HG03103 (cell line): ENCODE data around the gene KRT7.
"Not testable (repeated sequence)": the region's sequence is repeated elsewhere in the genome, so short reads cannot be mapped to it uniquely, and the experiment has no call there.

ENCODE experiments used
- ATAC-seq: cut with Tn5 transposase; IDR thresholded peaks from one replicate; pipeline ENCODE4 v1.9.1; 2021; ENCODE audit warnings: low read depth; ENCODE audit not compliant: unreplicated experiment

The KRT7 gene

DNA sequence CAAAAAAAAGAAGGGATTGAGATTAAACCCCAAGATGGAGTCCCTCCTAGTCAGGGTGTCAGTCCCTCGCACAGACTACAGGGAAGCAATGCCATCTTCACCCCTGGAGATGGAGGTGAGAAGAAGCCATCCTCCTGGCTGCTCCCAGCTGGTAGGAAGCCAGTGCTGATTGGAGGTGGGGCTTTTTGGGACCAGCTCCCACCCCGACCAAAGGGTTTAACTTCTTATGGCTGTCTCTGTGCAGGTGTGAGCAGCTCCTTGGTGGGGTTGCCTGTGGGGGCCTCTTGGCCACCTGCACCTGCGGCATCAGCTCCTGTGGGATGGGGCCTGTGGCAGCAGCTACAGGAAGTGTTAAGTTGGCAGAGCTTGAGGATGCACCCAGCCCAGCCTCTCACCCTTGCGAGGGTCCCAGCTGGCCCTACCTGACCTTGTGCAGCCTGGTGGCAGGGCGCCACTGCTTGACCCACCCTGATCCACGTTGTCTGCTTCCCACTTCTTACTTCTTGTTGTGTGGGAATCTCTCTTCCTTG lies 37.6 kb downstream of the KRT7 start:
- ATAC-seq, result no peak

DNA sequence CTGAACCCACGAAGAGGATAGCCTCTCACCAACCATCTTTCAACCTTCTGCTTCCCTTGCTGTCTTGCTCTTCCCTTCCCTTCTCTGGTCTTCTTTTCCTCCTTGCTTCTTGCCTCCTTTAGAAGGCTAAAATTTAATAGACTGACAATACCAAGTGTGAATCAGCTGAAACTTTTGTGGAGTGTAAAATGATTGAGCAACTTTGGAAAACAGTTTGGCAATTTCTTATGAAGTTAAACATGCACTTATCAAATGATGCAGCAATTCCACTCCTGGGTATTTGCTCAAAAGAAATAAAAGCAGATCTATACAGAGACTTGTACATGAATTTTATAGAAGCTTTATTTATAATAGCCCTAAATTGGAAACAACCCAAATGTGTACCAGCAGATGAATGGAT lies 38.1 kb downstream of the KRT7 start:
- ATAC-seq, result no peak

DNA sequence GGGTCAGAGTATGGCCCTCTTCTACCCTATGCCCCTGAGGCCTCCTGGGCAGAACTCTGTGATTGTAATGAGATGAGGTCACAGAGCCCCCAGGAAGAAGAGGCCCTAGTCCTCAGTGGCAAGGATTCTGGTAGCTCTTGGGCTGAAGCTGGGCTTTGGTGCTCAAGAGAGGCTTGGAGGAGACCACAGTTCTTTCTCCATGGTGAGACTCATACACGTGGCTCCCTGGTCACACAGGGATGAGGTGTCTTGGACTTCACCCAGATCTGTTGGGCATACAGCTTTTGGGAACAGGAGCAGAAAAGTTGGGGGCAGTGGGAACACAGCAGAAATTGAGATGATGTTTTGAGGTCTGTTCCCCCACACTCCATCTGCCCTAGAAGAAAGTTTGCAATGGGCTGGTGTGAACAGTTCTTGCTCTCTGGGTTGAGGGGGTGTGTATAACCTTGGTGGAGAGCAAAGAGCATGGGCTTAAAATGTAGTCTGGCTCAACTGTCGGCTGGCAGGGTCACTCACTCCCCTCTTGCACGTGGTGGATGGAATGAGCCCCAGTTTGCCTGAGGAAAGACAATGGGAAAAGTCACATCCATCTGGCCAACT lies 41.6 kb downstream of the KRT7 start, which contains the start of gene KRT86:
Gene KRT86 (plus strand): TSS at position 125 of the 600 bp plus-strand sequence. CDS start 27,272 bp downstream, outside the sequence.
- ATAC-seq, result no peak

DNA sequence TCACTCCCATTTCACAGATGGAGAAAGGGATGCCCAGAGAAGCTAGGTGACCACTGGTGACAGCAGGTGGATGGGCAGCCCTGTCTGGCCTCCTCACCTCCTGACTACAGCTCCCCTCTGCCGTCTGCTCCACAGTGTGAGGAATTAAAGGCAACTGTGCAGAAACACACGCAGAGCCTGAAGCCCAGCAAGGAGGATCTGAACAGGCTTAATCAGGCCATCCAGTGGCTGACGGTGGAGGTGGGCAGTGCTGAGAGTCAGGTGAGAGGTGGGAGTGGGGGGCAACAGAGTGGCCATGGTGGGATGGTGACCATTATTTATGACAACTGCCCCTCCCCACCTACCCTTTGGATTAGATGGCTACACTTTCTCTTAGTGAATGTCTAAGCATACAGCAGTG lies 42.6 kb downstream of the KRT7 start:
- ATAC-seq, result no peak

DNA sequence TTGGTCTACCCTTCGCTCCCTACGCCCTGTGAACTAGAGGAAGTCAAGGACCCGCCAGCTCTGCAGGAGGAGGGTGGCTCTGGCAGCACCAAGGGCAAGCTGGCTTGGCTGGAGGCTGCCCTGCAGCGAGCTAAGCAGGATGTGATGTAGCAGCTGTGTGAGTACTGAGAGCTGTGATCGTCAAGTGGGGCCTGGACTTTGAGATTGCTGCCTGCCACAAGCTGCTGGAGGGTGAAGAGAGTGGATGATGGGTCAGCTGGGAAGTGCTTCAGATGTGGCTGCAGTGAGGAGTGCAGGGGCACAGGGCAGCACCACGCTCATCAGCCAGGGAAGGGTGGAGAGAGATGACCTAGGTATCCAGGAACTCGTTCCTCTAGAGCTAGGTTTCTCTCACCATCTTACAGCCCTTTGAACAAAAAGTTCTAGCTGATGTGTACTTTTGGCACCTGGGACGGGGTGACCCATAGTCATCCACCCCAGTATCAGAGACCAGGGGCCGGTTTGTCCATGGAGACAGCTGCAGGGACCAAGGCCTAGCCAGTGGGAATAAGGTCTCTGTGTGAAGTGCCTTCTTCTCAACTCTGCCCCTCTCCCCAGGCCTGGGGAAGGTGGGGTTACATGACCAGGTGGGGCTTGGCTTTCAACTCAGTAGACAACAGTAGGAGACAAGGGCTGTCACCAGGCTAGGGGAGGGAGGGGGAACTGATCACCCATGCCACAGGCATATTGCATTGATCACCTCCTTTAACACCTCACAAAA lies 44.6 kb downstream of the KRT7 start:
- no peak for ATAC-seq

DNA sequence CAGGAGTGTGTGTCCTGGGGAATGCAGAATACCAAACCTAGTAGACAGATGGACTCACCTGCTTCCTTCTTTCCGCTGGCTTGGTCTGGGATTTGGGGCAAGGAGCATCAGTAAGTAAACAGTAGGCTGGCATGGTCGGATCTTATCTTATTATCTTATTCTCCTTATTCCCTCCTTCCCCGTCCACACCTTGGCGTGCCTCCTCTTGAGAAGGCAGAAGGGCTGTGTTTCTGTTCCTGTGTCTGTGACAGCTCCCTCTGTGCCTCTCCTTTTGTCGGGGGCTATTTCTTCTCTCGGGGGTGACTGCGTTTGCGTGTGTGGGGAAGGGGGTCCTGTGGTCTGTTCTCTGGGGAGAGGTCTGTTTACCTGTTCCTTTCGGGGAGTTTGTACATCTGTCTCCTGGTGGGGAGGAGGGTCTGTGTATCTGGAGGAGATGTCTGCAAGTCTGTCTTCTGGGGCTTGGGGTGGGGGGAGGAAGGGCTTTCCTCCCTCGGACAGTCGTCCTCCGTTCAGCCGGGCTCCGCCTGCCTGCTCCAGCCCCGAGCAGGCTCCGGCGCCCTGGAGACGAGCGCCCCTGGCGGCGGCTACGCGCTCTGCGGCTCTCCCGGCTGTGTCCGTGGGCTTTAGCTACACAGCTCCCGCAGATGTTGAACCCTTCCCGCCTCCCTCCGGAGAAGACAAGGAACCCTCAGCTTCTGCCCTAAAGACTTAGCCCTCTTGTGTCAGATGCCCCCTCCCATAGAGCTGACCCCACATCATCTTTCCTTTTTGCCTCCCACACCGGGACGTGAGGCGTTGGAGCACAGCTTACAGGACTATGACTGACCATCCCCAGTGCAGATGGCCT lies 45.8 kb downstream of the KRT7 start:
- ATAC-seq, result no peak

DNA sequence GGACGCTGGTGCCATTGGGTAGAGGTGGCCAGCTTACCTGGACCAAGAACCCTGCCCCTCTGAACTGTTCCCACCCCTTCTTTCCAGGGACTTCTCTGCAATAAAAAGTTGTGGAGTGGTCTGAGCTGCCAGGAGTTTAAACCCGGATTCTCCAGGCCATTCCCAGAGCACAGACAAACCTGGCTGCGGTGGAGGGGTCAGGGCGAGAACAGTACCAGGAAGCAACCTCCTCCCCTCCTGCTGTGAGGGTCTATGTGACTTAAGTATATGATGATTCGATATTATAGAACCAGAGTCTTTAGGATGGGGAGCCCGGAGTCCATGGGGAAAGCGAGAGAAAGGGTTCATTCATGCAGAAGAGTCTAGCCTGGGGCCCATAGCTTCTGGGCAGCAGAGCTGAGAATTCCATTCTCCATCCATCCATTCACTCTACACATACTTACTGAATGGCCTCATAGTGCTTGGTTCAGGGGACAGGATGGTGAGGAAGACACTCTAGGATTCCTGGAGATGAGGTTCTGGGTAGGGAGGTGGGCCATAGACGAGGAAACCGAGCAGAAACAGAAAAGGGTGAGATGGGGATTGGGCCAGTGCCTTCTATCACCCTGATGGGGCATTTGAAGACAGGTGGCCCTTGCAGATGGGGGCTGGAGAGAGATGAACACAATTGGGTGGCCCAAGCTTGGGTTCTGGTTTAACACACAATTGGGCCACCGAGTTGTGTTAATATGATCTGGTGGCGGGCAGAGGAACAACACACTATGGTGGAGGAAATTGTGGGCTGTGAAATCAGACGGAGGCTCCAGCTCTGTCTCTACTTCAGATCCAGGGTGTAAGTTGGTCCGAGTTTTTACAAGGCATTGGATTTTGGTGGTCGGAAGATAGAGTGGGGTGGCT lies 46.6 kb downstream of the KRT7 start:
- ATAC-seq, result no peak

DNA sequence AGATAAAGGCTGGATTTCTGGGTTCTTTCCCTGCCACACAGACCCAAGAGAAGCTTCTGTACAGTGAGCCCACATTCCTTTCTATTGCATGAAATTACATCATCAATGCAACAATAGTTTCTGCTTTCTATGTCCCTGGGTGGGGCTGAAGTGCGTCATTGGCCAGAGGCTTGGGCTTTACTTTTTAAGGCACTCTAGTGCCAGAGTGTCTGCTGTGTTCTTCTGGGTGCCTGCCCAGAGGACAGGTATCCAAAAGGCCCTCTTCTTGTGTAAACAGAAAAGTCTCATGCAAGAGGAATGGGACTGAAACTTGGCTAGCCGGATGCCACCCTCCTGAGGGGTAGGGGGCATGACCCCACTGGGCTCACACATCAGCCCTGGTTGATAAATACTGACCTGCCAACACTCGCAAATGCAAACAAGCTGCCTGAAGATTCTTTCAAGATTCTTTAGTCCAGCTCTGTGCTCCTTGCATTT lies 47.3 kb downstream of the KRT7 start:
- ATAC-seq, result no peak

DNA sequence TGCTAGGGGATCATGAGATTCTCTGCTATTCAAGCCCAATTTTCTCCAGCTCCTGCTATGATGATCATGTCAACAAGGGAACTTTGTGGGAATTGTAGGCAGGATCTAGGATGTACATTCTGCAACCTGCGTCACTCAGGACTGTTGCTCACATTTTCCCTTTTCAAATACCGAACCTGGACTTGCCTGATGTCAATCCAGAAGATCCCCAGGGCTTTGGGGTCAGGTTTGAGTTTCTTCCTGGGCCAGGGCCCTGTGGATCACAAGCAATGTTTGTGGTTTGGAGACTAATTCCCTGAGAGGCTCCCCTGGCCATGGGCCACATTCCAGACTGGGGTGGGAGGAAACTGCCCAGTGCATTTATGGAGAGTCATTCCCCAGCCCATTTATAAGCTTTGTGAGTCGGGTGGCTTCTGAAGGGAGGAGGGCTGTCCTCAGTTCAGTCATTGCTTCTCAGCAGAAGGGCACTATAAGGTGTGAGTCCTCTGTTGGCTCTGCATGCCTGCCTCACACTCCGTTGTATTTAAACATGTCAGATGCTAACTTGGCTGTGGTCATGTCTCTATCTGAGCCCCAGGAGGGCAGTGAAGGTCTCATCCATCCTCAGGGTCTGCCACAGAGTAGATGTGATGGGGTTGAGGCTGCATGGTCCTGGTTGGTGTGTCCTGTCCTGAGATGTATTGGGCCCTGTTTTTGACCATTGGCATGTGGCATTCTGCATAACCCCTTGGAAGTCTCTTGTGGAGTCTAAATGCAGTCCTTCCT lies 47.9 kb downstream of the KRT7 start:
- ATAC-seq, result no peak

DNA sequence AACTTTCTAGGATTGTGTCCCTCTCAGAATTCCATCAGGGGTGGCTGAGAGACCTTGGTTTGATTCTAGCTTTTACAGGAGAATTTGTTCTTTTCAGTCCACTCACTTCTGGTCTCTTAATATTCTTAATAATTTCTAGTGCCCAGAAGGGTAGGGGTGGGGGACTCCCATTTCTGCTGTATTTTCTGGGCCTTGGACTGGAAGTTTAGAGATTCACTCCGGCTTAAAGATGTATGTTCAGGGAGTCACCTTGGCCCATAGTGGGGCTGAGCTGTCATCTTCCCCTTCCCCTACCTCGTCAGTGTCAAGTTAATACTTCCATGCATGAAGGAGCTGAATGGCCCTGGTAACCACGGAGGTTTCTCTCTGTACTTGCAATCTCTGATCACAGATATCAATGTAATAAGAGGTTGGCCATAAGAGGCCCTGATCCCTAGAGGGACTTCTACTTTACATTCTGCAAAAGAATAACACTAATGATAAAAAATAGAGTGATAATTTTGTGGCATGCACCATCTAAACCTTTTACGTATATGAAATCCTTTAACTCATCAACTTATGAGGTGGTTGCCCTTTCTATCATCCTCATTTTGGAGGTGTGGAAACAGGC lies 51.6 kb downstream of the KRT7 start:
- ATAC-seq, result no peak

DNA sequence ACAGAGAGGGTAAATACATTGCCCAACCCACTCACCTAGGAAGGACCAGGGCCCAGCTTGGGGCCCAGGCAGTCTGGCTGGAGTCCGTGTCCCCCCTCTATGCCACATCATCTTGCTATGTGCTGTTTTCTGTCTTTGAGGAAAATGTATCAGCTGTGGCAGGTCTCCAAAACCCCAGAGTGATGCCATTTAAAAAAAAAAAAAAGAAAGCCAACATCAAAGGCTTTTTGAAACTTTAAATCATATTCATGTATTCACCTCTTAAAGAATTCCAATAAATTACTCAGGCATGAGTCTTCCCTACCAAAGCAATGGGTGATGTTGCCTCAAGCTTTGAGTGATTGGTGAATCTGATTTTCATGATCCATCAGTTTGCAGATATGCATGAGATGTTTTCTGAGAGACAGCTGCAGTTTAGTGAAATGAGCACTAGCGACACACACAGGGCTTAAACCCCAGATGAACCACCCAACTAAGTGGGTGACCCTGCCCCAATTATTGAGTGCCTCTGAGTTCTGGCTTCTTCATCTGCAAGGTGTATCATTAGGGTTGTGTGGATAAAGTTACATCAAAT lies 52.2 kb downstream of the KRT7 start:
- no peak for ATAC-seq

DNA sequence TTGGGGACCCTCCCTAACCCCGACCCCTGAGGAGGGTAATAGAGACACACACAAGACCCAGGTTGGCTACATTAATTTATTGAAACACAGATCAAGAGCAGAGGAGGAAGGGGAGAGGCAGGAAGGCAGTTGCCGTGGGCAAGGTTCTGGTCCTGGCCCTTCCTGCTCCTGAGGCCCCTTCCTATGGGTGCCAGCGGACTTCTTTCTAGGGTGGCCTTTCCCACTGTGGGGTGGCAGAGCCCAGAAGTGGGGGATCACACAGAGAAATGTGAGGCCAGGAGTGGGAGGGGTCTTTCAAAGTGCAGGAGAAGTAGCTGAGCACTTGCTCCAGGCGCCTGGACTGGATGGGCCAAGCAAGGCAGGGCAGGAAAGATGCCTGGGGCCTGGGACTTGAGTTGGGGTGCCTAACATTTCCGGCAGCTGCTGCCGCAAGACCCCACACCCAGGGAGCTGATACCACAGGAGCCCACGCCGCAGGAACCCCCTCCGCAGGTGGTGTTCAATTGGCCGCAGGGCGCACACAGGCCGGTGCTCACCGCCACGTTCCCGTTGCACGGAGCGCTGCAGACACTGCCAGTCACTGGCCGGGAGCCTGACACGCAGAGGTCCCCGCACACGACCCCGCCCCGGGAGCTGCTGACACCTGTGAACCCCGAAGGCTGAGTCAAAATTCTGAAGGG lies 52.9 kb downstream of the KRT7 start:
- no peak for ATAC-seq

DNA sequence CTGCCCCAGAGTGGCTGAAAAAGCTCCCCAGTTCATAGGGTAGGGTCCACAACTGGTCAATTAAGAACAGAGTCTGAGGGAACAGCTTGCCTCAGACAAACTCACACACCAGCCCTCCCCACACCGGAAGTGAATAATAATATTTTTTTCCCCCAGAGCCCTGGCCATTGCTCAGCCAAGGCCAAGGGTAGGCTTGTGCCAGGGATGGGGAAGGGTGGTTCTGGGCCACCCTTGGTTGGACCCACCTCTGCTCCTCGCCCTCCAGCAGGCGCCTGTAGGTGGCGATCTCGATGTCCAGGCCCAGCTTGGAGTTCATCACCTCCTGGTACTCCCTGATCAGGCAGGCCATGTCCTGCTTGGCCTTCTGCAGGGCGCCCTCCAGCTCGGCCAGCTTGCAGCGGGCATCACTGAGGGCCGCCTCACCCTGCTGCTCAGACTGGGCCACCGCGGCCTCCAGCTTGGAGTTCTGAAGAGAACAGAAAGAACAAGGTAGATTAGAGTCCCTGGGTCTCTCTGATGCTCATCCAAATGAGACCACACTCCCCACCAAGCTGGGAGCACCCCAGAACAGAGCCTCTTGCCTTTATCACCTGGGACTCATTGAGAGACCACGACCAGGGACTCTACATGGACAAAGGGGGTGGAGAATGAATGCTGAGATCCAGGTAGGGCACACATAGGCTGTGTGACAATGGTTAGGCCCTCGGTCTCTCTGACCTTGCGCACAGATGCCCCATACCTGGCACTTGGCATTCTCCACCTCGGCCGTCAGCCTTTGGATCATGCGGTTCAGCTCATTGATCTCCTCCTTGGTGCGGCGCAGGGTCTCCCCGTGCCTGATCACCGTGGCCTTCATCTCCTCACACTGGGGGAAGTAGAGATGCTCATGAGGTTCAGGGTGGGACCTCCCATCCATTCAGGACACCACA lies 54.1 kb downstream of the KRT7 start:
- not testable (repeated sequence) for ATAC-seq

DNA sequence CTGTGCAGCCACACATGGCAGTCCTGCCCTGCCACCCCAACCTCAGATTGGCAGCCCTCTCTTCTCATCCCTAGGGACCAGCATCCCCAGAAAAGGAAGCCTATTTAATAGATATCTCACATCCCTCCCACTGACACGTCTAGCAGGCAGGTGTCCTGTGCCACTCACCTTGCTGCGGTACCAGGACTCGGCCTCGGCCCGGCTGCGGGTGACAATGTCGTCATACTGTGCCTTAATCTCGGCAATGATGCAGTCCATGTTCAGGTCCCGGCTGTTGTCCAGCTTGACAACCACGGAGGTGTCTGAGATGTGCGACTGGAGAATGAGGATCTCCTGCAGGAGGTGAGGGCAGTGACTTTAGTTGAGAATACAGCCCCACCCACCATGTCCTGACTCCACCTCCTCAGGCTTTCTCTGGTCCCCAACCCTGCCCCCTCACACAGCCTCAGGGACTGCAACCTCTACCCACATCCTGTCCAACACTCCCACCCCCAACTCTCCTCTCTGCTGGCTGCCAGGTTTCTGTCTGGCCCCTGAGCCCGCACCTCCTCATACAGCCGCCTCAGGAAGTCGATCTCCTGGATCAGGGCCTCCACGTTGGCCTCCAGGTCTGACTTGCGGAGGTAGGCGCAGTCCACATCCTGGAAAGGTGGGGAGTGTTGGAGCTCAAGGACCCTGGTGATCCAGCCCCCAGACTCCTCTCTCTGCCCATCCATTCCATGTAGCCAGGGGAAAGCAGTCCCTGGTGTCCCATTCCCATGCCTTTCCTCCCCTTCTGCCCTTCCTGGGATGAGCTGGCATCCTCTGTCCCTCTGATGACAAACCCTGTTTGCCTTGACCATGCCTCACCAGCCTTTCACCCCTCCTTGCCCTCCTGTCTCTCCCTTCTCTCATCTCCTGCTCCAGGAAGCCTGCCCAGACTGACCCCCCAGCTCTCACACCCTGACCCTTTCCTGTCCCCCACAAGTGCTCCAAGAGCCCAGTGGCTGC lies 55.1 kb downstream of the KRT7 start:
- ATAC-seq, result peak; percentile 88

DNA sequence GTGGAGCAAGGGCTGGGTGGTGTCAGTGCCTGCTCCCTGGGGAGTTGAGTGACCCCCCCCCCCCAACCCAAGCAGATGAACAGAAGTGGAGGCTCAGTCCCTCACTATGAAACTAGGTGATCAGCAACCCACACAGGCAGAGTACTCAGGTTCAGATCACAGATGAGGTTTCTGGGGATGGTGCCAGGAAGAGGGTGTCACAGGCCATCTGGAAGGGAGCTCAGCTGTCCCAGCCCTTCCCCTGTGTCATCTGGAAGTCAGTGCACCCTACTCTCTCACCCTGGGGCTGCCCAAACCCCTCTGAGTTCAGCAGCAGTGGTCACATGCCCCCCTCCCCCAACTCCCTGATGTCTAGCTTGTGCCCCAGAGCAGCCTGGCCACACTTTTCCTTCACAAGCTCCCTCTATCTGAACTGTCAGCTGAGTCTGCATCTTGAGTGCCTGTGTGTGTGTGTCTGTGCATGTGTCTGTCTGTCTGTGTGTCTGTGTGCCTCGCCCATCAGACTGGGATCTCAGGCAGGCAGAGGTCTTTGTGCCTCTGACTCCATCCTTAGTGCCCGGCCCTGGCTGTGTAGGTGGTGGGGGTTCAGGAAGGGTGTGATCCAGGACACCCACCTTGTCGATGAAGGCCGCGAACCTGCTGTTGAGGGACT lies 57.6 kb downstream of the KRT7 start:
- not testable (repeated sequence) for ATAC-seq
